Transverse colon (tissue), 4 donors: Measurements from ENCODE around the gene WWP2. TPM values are rescaled to one million over a fixed set of nuclear protein-coding genes. Genes with fewer than 3 reads are reported as not detected.
"Not testable (repeated sequence)": the region's sequence is repeated elsewhere in the genome, so short reads cannot be mapped to it uniquely, and the experiment has no call there.

ENCODE experiments used
- DNase-seq: peaks from one replicate; pipeline ENCODE4 v3.0.0-alpha.2; 2019
- H3K27ac ChIP-seq, 4 donors: fragments of 200-600 bp; sonication (generic); 2 replicates each; pipeline ENCODE4 v1.5.1; 2016 to 2018; ENCODE audit warnings: inconsistent platforms in 4 of 4
- H3K27me3 ChIP-seq: fragments of 200-600 bp; sonication (generic); 2 replicates; pipeline ENCODE4 v1.5.1; 2017; ENCODE audit warnings: inconsistent platforms
- H3K36me3 ChIP-seq, 4 donors: fragments of 200-600 bp; sonication (generic); 2 replicates each; pipeline ENCODE4 v1.5.1; 2017 to 2019; ENCODE audit warnings: inconsistent platforms in 4 of 4
- H3K4me1 ChIP-seq, 4 donors: fragments of 200-600 bp; sonication (generic); 2 replicates each; pipeline ENCODE4 v1.5.1; 2017 to 2020; ENCODE audit warnings: inconsistent platforms in 4 of 4
- H3K4me3 ChIP-seq, 4 donors: fragments of 200-600 bp; sonication (generic); 1 replicate in 1 of 4; 2 replicates in 3 of 4; pipeline versions ENCODE4 v1.5.1 to v1.6.1; 2017 to 2019; ENCODE audit warnings: inconsistent platforms in 4 of 4
- H3K9me3 ChIP-seq, 2 donors: fragments of 200-600 bp; sonication (generic); 2 replicates each; pipeline ENCODE4 v1.5.1; 2017 to 2019; ENCODE audit warnings: inconsistent platforms in 2 of 2
- CTCF ChIP-seq, 5 experiments: fragments of 200-600 bp in 3 of 5; fragments of 450-650 bp in 2 of 5; sonication (generic) in 3 of 5; IDR thresholded peaks; 1 replicate in 2 of 5; 2 replicates in 3 of 5; pipeline ENCODE4 v1.5.1; 2016 to 2017; ENCODE audit warnings: antibody characterized with exemption in 5 of 5, inconsistent platforms in 3 of 5, mild to moderate bottlenecking in 2 of 5, moderate library complexity in 1 of 5
- EP300 ChIP-seq: sonication (generic); formaldehyde crosslinking; IDR thresholded peaks from one replicate; pipeline ENCODE4 v1.6.1; 2017; ENCODE audit warnings: antibody characterized with exemption, low read depth
- POLR2A ChIP-seq: fragments of 450-650 bp; IDR thresholded peaks from one replicate; pipeline ENCODE4 v1.6.1; 2016; ENCODE audit warnings: antibody characterized with exemption, mild to moderate bottlenecking, moderate library complexity
- POLR2AphosphoS5 ChIP-seq, 3 donors: sonication (generic); formaldehyde crosslinking; IDR thresholded peaks; one replicate each; pipeline ENCODE4 v1.6.1; 2016; ENCODE audit warnings: antibody characterized with exemption in 3 of 3
- WGBS, 2 donors: methylation state at CpG; one replicate each; pipeline ENCODE4 v1.1.5; 2018; ENCODE audit warnings: low coverage in 1 of 2; 5-methylcytosine and 5-hydroxymethylcytosine counted together
- in situ Hi-C, 4 donors: fragments of 200-750 bp; cut with MboI; loops; one replicate each; pipeline versions ENCODE4 v1.15.0 to v1.15.1; 2017; ENCODE audit warnings: low sequenced_read_pairs in 3 of 4, low pct_ligation_motif_present in 1 of 4, low pct_unique_long_range_greater_than_20kb in 1 of 4
- intact Hi-C: fragments of 100-400 bp; cut with DNase I; formaldehyde crosslinking; loops from one replicate; pipeline ENCODE4 v1.15.1; 2023; ENCODE audit warnings: low total_unique reads
- total RNA-seq, 4 donors: library from RNA; depleted of rRNA; stranded (reverse); fragments of >200 nt; gene quantifications; one replicate each; pipeline ENCODE4 v1.1.0, GENCODE V29; 2016

The WWP2 gene
- total RNA-seq, 4 donors from 2014 or later, result 66.8 to 157 (median 73.7) TPM

- 71 to 80% methylated on average over 1 of the region's 1 CpG for WGBS, 2 donors
- Histone ChIP-seq H3K4me1 (no peaks in the 10 kb centered on the region), H3K4me3 (no peak overlapping the region), H3K27ac (no peak overlapping the region), H3K36me3 (peaks cover 0 to 4% (median 0%) of the 10 kb centered on the region in 4 donors), H3K27me3 (no peaks in the 10 kb centered on the region), H3K9me3 (no peaks in the 10 kb centered on the region)
- intact Hi-C loops (no loop called here), in situ Hi-C loops (loop anchor here in 1 of 4 donors (10.0 kb wide), 1 partner anchor 131 kb away; no protein-coding TSS in a partner anchor)
- TF ChIP-seq POLR2A (no peak), POLR2AphosphoS5 (IDR thresholded peaks at IDR 0.05) (no peak), CTCF (IDR thresholded peaks at IDR 0.05) (no peak), EP300 (no peak)
- no peak for DNase-seq
Measured at GRCh38 chr16:69804297-69804696, 42.2 kb downstream of the WWP2 start.

- in situ Hi-C loops, result loop anchor here in 1 of 4 donors (10.0 kb wide), 1 partner anchor 128 kb away; no protein-coding TSS in a partner anchor
- H3K27ac ChIP-seq, H3K4me3 ChIP-seq, H3K27me3 ChIP-seq, DNase-seq, H3K4me1 ChIP-seq, intact Hi-C loops, H3K36me3 ChIP-seq, H3K9me3 ChIP-seq: not testable (repeated sequence)
Measured at GRCh38 chr16:69806776-69807175, 44.6 kb downstream of the WWP2 start.

GRCh38 chr16:69812688-69813014 is 50.5 kb downstream of the WWP2 start:
- no peak overlapping the region for H3K4me3 ChIP-seq
- in situ Hi-C loops, result no loop called here
- peaks cover 0 to 4% (median 2%) of the 10 kb centered on the region in 4 donors for H3K4me1 ChIP-seq
- no peak for DNase-seq
- no peaks in the 10 kb centered on the region for H3K27me3 ChIP-seq
- intact Hi-C loops, result no loop called here
- WGBS, 2 donors, result 98 to 100% methylated on average over 2 of the region's 2 CpGs
- no peaks in the 10 kb centered on the region for H3K9me3 ChIP-seq
- no peak for TF ChIP-seq EP300
- TF ChIP-seq POLR2AphosphoS5 (IDR thresholded peaks at IDR 0.05), result no peak
- TF ChIP-seq POLR2A, result no peak
- no peak for TF ChIP-seq CTCF (IDR thresholded peaks at IDR 0.05)
- no peak overlapping the region for H3K27ac ChIP-seq
- peaks cover 0 to 1% (median 0%) of the 10 kb centered on the region in 4 donors for H3K36me3 ChIP-seq

GRCh38 chr16:69814078-69814477 is 51.9 kb downstream of the WWP2 start:
- 82 to 88% methylated on average over 5 of the region's 5 CpGs for WGBS, 2 donors
- no peak for DNase-seq
- Histone ChIP-seq H3K27ac (no peak overlapping the region), H3K27me3 (no peaks in the 10 kb centered on the region), H3K4me1 (peaks cover 0 to 4% (median 2%) of the 10 kb centered on the region in 4 donors), H3K4me3 (no peak overlapping the region), H3K9me3 (no peaks in the 10 kb centered on the region), H3K36me3 (peaks cover 0 to 4% (median 0%) of the 10 kb centered on the region in 4 donors)
- TF ChIP-seq POLR2AphosphoS5 (IDR thresholded peaks at IDR 0.05) (no peak), CTCF (IDR thresholded peaks at IDR 0.05) (no peak), EP300 (no peak), POLR2A (no peak)
- intact Hi-C loops (no loop called here), in situ Hi-C loops (no loop called here)

- intact Hi-C loops (no loop called here), in situ Hi-C loops (no loop called here)
- peaks cover 0 to 4% (median 0%) of the 10 kb centered on the region in 4 donors for H3K36me3 ChIP-seq
- no peaks in the 10 kb centered on the region for H3K9me3 ChIP-seq
- peaks cover 0 to 4% (median 2%) of the 10 kb centered on the region in 4 donors for H3K4me1 ChIP-seq
- H3K27me3 ChIP-seq, result no peaks in the 10 kb centered on the region
- H3K4me3 ChIP-seq, result no peak overlapping the region
- WGBS, 2 donors, result 27 to 55% methylated on average over 4 of the region's 4 CpGs
- H3K27ac ChIP-seq, result no peak overlapping the region
- no peak for TF ChIP-seq CTCF (IDR thresholded peaks at IDR 0.05)
- DNase-seq, result no peak
Measured at GRCh38 chr16:69814561-69814960, 52.4 kb downstream of the WWP2 start.

- H3K36me3 ChIP-seq, in situ Hi-C loops, H3K27ac ChIP-seq, DNase-seq, H3K27me3 ChIP-seq, H3K4me1 ChIP-seq, H3K4me3 ChIP-seq, intact Hi-C loops, H3K9me3 ChIP-seq: not testable (repeated sequence)
- WGBS, 2 donors, result 87 to 98% methylated on average over 8 to 15 of the region's 15 CpGs
Measured at GRCh38 chr16:69815216-69815883, 53.2 kb downstream of the WWP2 start.
